Ascending aorta (tissue), 2 donors: ENCODE measurements around the gene LTBP1. TPM values are rescaled to one million over a fixed set of nuclear protein-coding genes. Genes with fewer than 3 reads are reported as not detected.
A peak's percentile ranks its signal among the peaks of the same experiment; 100 is the strongest.

Source experiments
- DNase-seq, 2 donors: peaks; one replicate each; pipeline ENCODE4 v3.0.0-alpha.2; 2019; ENCODE audit warnings: low spot score in 2 of 2
- H3K27ac ChIP-seq, 2 donors: fragments of 200-600 bp; sonication (generic); one replicate each; pipeline ENCODE4 v1.5.1; 2016 to 2017; ENCODE audit warnings: mild to moderate bottlenecking in 1 of 2
- H3K27me3 ChIP-seq: fragments of 200-600 bp; sonication (generic); one replicate; pipeline ENCODE4 v1.5.1; 2017
- H3K36me3 ChIP-seq, 2 donors: fragments of 200-600 bp; sonication (generic); one replicate each; pipeline ENCODE4 v1.5.1; 2016
- H3K4me1 ChIP-seq, 2 donors: fragments of 200-600 bp; sonication (generic); one replicate each; pipeline ENCODE4 v1.5.1; 2016 to 2017; ENCODE audit warnings: mild to moderate bottlenecking in 1 of 2
- H3K4me3 ChIP-seq, 2 donors: fragments of 200-600 bp; sonication (generic); one replicate each; pipeline ENCODE4 v1.5.1; 2016 to 2017; ENCODE audit warnings: mild to moderate bottlenecking in 1 of 2
- H3K9me3 ChIP-seq, 2 donors: fragments of 200-600 bp; sonication (generic); one replicate each; pipeline ENCODE4 v1.5.1; 2016
- CTCF ChIP-seq, 3 experiments: fragments of 200-600 bp in 2 of 3; fragments of 450-650 bp in 1 of 3; sonication (generic) in 2 of 3; IDR thresholded peaks; one replicate each; pipeline ENCODE4 v1.5.1; 2016 to 2019; ENCODE audit warnings: antibody characterized with exemption in 3 of 3, mild to moderate bottlenecking in 1 of 3, moderate library complexity in 1 of 3
- intact Hi-C: fragments of 100-400 bp; cut with DNase I; formaldehyde crosslinking; loops from one replicate; pipeline ENCODE4 v1.15.1; 2023
- total RNA-seq: library from RNA; depleted of rRNA; stranded (reverse); fragments of >200 nt; gene quantifications from one replicate; pipeline ENCODE4 v1.1.0, GENCODE V29; 2016

Gene LTBP1
- total RNA-seq, 1 donor from 2014 or later, result 295 TPM

- TF ChIP-seq CTCF (IDR thresholded peaks at IDR 0.05), result no peak
- peak; percentile 67 to 96 for DNase-seq
- peaks cover 10 to 40% of the 10 kb centered on the region in 2 donors for H3K4me1 ChIP-seq
- no peaks in the 10 kb centered on the region for H3K27me3 ChIP-seq
- peak overlapping the region; percentile 83 to 86 for H3K27ac ChIP-seq
- intact Hi-C loops, result loop anchor here (2.0 to 10.0 kb wide), 4 partner anchors 41 to 305 kb away; no protein-coding TSS in a partner anchor
- H3K9me3 ChIP-seq, result no peaks in the 10 kb centered on the region
- H3K4me3 ChIP-seq, result no peak overlapping the region
- H3K36me3 ChIP-seq, result no peaks in the 10 kb centered on the region
Measured at GRCh38 chr2:33069894-33070651, 123.3 kb downstream of the LTBP1 start.

GRCh38 chr2:33071591-33071990 is 124.8 kb downstream of the LTBP1 start:
- H3K9me3 ChIP-seq, result no peaks in the 10 kb centered on the region
- TF ChIP-seq CTCF (IDR thresholded peaks at IDR 0.05), result no peak
- peak overlapping the region; percentile 83 to 86 for H3K27ac ChIP-seq
- intact Hi-C loops, result loop anchor here (2.0 kb wide), 1 partner anchor 39 kb away; no protein-coding TSS in a partner anchor
- peaks cover 10 to 42% of the 10 kb centered on the region in 2 donors for H3K4me1 ChIP-seq
- H3K4me3 ChIP-seq, result no peak overlapping the region
- no peak for DNase-seq
- no peaks in the 10 kb centered on the region for H3K27me3 ChIP-seq
- no peaks in the 10 kb centered on the region for H3K36me3 ChIP-seq

GRCh38 chr2:33072614-33073013 is 125.9 kb downstream of the LTBP1 start:
- Histone ChIP-seq H3K4me1 (peaks cover 10 to 41% of the 10 kb centered on the region in 2 donors), H3K36me3 (no peaks in the 10 kb centered on the region), H3K4me3 (no peak overlapping the region), H3K27me3 (no peaks in the 10 kb centered on the region), H3K27ac (peak overlapping the region; percentile 83 to 86), H3K9me3 (no peaks in the 10 kb centered on the region)
- no peak for TF ChIP-seq CTCF (IDR thresholded peaks at IDR 0.05)
- DNase-seq, result no peak
- intact Hi-C loops, result no loop called here

- no peak for DNase-seq
- Histone ChIP-seq H3K9me3 (no peaks in the 10 kb centered on the region), H3K27me3 (no peaks in the 10 kb centered on the region), H3K27ac (peak overlapping the region; percentile 83 to 86), H3K4me3 (no peak overlapping the region), H3K36me3 (no peaks in the 10 kb centered on the region), H3K4me1 (peaks cover 10 to 42% of the 10 kb centered on the region in 2 donors)
- intact Hi-C loops, result no loop called here
- no peak for TF ChIP-seq CTCF (IDR thresholded peaks at IDR 0.05)
Measured at GRCh38 chr2:33073018-33073417, 126.3 kb downstream of the LTBP1 start.

- peak overlapping the region in 1 of 2 donors; percentile 38 for H3K27ac ChIP-seq
- DNase-seq, result no peak
- intact Hi-C loops, result loop anchor here (2.0 kb wide), 1 partner anchor 17 kb away; no protein-coding TSS in a partner anchor
- H3K27me3 ChIP-seq, result no peaks in the 10 kb centered on the region
- peaks cover 8 to 33% of the 10 kb centered on the region in 2 donors for H3K4me1 ChIP-seq
- no peak overlapping the region for H3K4me3 ChIP-seq
- no peaks in the 10 kb centered on the region for H3K36me3 ChIP-seq
- no peaks in the 10 kb centered on the region for H3K9me3 ChIP-seq
- no peak for TF ChIP-seq CTCF (IDR thresholded peaks at IDR 0.05)
Measured at GRCh38 chr2:33074197-33074596, 127.4 kb downstream of the LTBP1 start.
